ENCODE results near the gene IGF1R.
A peak's percentile ranks its signal among the peaks of the same experiment; 100 is the strongest.

The IGF1R gene

DNA sequence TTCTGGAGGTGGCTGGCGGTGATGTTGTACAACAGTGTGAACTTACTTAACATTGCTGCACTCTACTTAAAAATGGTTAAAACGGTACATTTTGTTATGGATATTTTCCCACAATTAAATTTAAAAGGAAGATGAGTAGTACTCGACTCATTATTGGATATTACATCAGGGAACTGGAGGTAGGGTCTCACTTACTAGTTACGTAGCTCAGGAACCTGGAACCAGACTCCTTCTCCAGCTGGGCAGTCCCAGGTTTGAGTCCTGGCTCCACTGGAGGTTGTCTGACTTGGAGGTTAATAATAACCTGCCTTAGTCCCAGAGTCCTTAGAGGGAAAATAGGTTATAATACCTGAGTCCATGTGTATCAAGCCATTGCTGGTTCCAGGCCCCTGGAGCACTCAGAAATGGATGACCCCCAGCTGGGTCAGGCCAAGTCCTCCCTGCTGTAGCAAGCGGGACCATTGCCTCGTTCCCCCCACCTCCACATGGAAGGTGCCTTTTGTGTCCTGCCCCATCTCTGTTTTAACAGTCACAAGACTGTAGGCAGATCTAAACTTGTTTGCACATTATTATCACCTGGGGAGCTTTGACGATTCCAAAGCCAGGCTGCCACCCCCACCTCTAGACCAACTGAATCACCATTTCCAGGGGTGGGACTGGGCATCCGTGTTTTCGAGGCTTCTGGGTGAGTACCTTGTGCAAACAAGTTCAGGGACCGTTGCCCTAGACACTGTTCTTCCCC lies 126.6 kb downstream of the IGF1R start:
- DNase-seq = no peak
- no peak for TF ChIP-seq GATA1 (IDR thresholded peaks at IDR 0.05; ENCODE audit: low read depth, low read length)
- TF ChIP-seq POLR2A (IDR thresholded peaks at IDR 0.05; ENCODE audit: low read length) = no peak

DNA sequence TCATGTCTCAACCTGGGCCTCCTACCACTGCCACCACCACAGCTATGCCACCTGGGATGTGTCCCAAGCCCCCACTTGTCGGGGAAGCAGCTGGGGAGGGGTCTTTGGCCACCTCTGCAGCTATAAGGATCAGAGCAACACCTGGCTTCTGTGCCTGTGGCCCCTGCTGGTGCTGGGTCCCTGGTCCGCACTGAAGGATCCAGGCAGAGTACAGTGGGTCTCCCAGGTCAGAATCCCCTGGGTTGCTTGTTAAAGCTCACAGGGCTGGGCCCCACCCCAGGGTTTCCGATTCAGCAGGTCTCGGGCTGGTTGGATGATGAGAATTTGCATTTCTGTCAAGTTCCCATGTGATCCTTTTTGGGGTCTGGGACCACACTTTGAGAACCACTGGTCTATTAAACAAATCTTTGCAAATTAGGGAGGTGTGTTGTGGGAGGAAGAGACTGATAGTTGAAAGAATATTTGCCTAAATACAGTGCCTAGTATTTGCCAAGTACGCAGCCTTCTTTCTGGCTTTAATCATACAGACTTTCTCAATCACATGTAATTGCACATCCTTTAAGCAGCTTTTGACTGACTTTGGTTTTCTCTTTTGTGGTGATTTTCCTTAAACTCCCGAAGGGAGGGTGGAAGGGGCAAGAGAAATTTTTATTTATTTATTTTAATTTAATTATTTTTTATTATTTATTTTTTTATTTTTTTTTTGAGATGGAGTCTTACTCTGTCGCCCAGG lies 127.3 kb downstream of the IGF1R start:
- TF ChIP-seq POLR2A (IDR thresholded peaks at IDR 0.05; ENCODE audit: low read length) (no peak), GATA1 (IDR thresholded peaks at IDR 0.05; ENCODE audit: low read depth, low read length) (no peak)
- no peak for DNase-seq

DNA sequence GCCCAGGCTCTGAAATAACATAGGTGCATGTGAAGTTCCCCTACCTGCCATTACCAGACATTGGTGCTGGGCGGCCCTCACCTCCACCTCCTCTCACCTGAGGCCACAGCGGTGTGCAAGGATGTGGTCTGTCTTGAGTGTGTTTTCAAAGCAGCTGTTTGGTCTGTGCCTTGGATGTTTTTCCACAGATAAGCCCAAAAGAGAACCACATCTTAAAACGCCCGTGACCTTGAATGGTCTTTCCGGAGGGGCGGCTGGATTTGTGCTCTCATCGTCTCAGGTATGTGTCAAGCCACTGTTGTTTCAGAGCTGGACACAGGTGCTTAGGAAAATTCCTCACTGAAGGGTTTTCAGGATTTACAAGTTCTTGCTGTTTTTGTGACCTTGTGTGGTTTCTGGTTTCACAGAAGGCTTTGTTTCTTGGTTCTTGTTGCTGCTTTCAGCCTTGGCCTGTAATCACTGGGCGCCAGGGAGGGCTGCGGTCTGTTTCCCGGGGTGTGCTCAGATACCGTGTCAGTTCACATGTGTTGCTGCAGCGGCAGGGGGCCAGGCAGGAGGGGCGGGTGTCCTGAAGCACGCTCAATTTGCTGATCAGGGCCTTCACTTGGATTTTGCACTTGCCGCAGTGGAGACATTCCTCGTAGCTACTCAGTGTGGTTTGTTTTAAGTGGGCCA lies 128.4 kb downstream of the IGF1R start:
- peak; percentile 93 to 97 for DNase-seq
- TF ChIP-seq GATA1 (IDR thresholded peaks at IDR 0.05; ENCODE audit: low read depth, low read length) (peak; percentile 47), POLR2A (IDR thresholded peaks at IDR 0.05; ENCODE audit: low read length) (peak; percentile 32)

DNA sequence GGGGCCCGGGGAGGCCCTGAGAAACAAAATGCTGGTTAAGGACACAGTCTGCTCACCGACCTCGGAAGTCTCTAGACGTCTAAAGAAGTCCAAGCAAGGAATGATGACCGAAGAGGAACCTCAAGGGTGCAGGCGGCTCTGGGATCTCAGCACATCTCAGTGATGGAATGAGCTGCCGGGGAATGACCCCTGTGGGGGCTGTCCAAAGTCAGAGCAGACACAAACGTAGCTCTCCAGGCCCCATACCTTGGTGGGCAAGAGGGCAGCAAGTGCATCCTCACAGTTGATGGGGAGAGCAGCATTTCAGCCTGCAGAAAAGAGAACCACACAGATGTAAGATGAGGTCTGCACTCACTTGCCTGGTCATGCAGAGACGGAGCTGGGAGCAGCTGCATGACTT lies 129.1 kb downstream of the IGF1R start:
- no peak for TF ChIP-seq POLR2A (IDR thresholded peaks at IDR 0.05; ENCODE audit: low read length)
- TF ChIP-seq GATA1 (IDR thresholded peaks at IDR 0.05; ENCODE audit: low read depth, low read length) = no peak
- DNase-seq = peak; percentile 44 to 48

DNA sequence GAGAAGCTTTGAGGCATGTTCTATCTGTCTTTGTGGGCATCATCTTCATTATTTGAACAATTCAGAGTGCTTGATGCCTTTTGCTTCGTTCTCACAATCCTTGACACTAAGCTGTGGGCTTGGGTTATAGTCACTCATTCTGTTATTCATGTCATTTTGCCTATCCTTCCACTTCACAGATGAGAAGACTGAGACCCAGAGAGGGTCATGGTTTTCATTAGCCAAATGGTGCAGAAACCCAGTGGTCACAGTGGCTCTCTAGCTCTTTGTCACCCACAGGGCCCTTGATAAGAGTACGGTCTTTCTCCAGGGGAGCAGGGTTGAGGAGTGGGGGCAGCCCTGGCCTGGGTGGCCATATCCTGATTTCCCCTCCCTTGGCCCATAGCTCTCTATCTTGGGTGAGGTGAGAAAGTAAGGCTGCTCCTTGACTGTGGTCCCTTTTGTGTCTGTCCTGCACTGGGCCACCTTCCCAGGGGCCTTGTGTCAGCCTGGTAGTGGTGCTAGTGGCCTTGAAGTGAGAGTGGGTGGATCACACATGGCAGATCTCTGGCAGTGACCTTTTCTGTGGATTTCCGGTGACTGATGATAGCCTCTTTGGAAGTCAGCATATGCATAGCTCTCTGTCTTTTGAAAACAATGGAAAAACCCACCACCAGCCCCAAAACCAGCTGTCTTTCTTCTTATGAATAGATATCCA lies 130.1 kb downstream of the IGF1R start:
- TF ChIP-seq POLR2A (IDR thresholded peaks at IDR 0.05; ENCODE audit: low read length) = no peak
- no peak for TF ChIP-seq GATA1 (IDR thresholded peaks at IDR 0.05; ENCODE audit: low read depth, low read length)
- peak; percentile 20 to 37 for DNase-seq

DNA sequence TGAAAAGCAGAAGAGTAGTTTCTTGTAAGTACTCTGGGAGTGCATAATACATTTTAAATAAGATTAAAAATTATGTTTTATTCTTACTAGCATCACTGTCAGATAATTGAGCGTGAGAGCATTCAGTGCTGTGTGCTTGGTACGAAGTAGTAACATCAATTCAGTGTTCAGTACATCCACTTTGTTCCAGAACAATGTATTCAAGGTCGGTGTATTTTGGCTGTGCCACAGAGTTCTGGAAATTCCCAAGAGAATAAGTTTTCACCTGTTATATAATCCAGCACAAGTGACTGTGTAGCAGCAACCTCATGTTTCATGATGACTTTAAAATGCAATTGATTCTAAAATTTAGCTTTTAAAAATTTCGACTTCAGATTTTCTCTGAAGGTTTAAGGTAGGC lies 130.6 kb downstream of the IGF1R start:
- DNase-seq = peak in 1 of 2 experiments; percentile 37
- TF ChIP-seq POLR2A (IDR thresholded peaks at IDR 0.05; ENCODE audit: low read length) = no peak
- no peak for TF ChIP-seq GATA1 (IDR thresholded peaks at IDR 0.05; ENCODE audit: low read depth, low read length)

DNA sequence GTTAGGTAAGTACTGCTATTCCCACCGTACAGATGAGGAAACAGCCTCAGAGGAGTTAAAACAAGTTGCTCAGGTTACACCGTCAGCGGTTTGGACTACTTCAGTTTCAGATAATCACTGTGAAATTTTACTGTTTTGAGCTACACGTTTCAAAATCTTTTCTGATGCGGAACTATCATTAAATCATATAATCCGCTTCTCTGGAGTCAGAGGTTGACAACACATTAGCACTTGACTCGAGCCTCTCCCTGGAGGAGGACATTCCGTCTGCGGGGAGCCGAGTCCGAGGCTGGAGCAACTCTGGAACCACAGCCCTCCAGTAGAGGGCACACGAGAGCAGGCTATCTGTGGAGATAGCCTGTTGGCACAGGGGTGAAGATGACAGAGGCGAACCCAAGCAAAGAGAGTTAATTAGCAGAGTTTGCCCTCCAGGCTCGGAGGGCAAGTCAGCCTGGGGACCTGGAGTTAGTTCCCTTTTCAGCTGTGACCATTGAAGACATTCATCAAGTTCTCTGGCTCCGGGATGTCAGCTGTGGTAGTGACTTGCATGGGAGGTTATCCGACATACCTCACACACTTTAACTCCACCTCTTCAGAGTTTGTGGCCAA lies 131.2 kb downstream of the IGF1R start:
- TF ChIP-seq GATA1 (IDR thresholded peaks at IDR 0.05; ENCODE audit: low read depth, low read length) (no peak), POLR2A (IDR thresholded peaks at IDR 0.05; ENCODE audit: low read length) (no peak)
- peak; percentile 83 to 90 for DNase-seq

DNA sequence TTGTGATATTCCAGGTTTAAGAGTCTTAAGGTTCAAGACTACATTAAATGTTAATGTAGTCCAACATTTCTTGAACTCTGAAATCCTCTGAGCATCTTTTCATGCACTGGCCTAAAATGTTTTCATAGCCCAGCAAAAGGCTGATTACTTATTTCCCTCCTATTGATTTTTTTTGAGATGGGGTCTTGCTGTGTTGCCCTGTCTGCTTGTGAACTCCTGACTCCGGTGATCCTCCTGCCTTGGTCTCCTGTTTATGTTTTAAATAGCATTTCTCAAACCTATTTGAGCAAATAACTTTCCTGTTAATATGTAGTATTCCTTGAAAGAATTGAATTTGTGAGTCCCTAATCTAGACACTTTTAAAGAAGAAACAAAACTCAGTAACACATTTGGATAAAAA lies 133.5 kb downstream of the IGF1R start:
- TF ChIP-seq GATA1 (IDR thresholded peaks at IDR 0.05; ENCODE audit: low read depth, low read length) = no peak
- TF ChIP-seq POLR2A (IDR thresholded peaks at IDR 0.05; ENCODE audit: low read length) = no peak
- no peak for DNase-seq

DNA sequence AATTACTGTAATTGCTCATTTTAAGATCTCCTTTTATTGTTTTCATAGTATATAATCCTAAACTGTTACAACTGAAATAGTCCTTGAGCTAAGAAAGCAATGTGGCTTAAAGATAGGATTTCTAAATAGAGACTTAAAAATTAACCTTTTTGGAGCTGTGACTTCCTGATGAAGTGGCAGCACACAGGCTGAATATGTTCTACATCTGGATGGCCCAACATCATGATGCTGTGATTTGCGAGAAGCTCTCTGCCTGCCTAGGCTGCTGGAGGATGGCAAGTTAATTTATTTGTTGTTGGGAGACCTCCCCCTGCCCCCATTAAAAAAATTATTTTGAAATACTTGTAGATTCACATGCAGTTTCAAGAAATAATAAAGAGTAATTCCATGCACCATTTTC lies 134.5 kb downstream of the IGF1R start:
- TF ChIP-seq POLR2A (IDR thresholded peaks at IDR 0.05; ENCODE audit: low read length) (no peak), GATA1 (IDR thresholded peaks at IDR 0.05; ENCODE audit: low read depth, low read length) (no peak)
- no peak for DNase-seq

DNA sequence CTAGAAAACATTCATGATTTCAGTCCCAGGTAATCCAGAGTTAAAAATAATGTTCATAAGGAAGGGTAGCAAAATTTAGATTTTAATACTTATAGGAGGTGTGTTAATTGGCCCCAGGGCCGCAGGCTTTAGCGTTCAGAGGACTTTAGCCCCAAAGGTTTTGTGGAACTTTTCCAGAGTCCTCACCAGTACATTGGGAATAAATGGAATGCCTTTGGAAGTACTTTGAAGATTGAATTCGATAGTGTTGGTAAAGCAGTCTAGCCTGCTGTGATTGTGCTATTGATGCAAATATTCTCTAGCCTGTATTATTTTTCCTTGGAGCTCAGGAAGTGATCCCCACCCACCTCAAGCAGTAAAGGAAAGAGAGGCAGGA lies 137.1 kb downstream of the IGF1R start:
- DNase-seq = no peak
- TF ChIP-seq GATA1 (IDR thresholded peaks at IDR 0.05; ENCODE audit: low read depth, low read length) = no peak
- no peak for TF ChIP-seq POLR2A (IDR thresholded peaks at IDR 0.05; ENCODE audit: low read length)

DNA sequence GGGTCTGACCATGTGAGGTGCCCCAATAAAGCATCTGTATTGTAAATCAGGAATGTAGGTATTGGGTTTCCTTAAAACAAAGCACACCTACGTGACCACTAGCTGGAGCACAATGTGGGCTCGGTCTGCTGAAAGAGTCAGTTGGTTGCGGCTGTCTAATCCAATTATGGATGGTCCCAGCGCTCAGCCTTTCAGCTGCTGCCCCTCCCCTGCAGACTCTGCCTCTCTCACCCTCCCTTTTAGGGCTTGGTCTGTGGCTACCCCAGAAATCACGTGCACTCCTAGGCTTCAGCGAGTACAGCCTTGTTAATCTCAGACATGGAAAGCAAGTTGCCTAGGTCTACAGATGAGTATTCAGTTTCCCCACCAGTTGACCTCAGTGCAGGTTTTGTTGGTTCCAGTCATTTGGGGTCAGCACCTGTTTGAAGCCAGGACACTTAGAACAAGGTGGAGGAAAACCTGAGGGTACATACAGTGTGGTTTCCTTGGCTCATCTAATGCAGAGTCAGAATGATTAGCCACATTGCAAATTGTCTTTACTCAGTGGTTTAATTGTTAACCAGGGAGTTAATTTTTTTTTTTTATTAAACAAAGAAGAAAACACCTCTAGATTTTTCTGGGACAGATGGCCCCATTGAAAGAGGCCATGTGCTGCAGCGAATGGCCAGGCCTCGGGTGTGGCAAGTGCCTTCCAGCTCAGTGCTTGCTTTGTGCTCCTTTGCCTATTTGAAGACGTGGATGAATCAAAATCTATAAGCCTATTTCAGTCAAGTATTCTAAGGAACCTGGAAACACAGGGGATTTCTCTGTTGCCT lies 137.7 kb downstream of the IGF1R start:
- DNase-seq = no peak
- TF ChIP-seq POLR2A (IDR thresholded peaks at IDR 0.05; ENCODE audit: low read length) (no peak), GATA1 (IDR thresholded peaks at IDR 0.05; ENCODE audit: low read depth, low read length) (no peak)

DNA sequence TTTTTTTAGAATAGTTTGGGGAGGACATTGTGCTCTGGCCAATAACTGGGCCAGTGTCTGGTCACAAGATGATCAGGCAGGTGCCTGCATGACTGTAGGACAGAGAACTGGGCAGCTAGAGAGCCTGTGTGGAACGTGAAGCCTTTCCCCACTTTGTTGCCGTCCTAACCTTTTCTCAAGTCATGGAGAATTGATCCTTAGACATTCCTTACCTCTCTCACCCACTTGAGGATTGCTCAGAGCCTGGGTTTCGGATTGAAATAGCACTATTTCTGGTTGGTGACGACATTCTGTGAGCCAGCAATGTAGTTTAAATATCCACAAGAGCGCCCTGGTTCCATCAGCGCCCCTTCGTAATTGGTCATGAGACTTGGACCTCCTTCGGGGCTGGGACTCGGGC lies 138.4 kb downstream of the IGF1R start:
- TF ChIP-seq POLR2A (IDR thresholded peaks at IDR 0.05; ENCODE audit: low read length) (no peak), GATA1 (IDR thresholded peaks at IDR 0.05; ENCODE audit: low read depth, low read length) (no peak)
- no peak for DNase-seq

DNA sequence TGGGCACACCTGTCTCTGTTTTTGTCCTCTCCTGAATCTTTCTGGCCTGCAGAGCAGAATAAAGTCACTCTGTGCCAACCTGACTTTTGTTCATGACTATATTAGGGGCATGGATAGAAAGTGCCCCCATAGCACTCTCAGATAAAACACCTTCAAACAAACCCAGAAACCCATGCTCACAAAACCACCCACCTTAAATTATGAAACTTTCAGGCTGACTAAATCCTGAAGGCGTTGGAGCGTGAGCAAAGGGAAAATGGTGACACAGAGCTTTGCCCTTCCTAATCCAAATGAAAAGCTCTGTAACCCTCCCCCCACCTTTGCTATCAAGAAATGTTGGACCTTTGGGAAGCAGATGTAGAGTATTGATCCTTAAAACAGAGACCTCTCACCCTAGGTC lies 138.9 kb downstream of the IGF1R start:
- TF ChIP-seq POLR2A (IDR thresholded peaks at IDR 0.05; ENCODE audit: low read length) (no peak), GATA1 (IDR thresholded peaks at IDR 0.05; ENCODE audit: low read depth, low read length) (no peak)
- DNase-seq = no peak
